ES-I3 (cell line): ENCODE data around the gene SURF2.

Experiments
- H3K36me3 ChIP-seq: 2 replicates; pipeline ENCODE4 v1.6.1; 2013; ENCODE audit warnings: mild to moderate bottlenecking, low read length, control low read depth, moderate library complexity; ENCODE audit not compliant: insufficient read depth
- H3K4me1 ChIP-seq: 2 replicates; pipeline ENCODE4 v1.6.1; 2013; ENCODE audit warnings: mild to moderate bottlenecking, control low read depth, low read length; ENCODE audit not compliant: insufficient read depth
- H3K9ac ChIP-seq: 2 replicates; pipeline ENCODE4 v1.6.1; 2013; ENCODE audit warnings: low read depth, mild to moderate bottlenecking, low read length, moderate library complexity
- H3K9me3 ChIP-seq: 2 replicates; pipeline ENCODE4 v1.6.1; 2013; ENCODE audit warnings: mild to moderate bottlenecking, low read length, moderate library complexity; ENCODE audit not compliant: control insufficient read depth, insufficient read depth

Gene SURF2

GRCh38 chr9:133401588-133401987, 45.2 kb downstream of the SURF2 start:
- Histone ChIP-seq H3K36me3 (peaks cover 6% of the 10 kb centered on the region; the same call in 1 of the 2 replicates), H3K9ac (no peak overlapping the region), H3K9me3 (no peaks in the 10 kb centered on the region), H3K4me1 (no peaks in the 10 kb centered on the region)

- no peak overlapping the region for H3K9ac ChIP-seq
- no peaks in the 10 kb centered on the region for H3K9me3 ChIP-seq
- H3K4me1 ChIP-seq: no peaks in the 10 kb centered on the region
- peaks cover 10% of the 10 kb centered on the region; the same call in 1 of the 2 replicates for H3K36me3 ChIP-seq
Observed at GRCh38 chr9:133402689-133403088, 46.3 kb downstream of the SURF2 start.

GRCh38 chr9:133403766-133404453, 47.6 kb downstream of the SURF2 start:
- no peak overlapping the region for H3K9ac ChIP-seq
- H3K36me3 ChIP-seq: peaks cover 10% of the 10 kb centered on the region; the same call in 1 of the 2 replicates
- no peaks in the 10 kb centered on the region for H3K9me3 ChIP-seq
- no peaks in the 10 kb centered on the region for H3K4me1 ChIP-seq

GRCh38 chr9:133404454-133405002, 48.2 kb downstream of the SURF2 start:
- H3K9me3 ChIP-seq: no peaks in the 10 kb centered on the region
- no peaks in the 10 kb centered on the region for H3K4me1 ChIP-seq
- H3K9ac ChIP-seq: no peak overlapping the region
- peaks cover 10% of the 10 kb centered on the region; the same call in 1 of the 2 replicates for H3K36me3 ChIP-seq

GRCh38 chr9:133405508-133406438, 49.4 kb downstream of the SURF2 start:
- no peaks in the 10 kb centered on the region for H3K4me1 ChIP-seq
- no peaks in the 10 kb centered on the region for H3K9me3 ChIP-seq
- peaks cover 19% of the 10 kb centered on the region; the same call in 1 of the 2 replicates for H3K36me3 ChIP-seq
- H3K9ac ChIP-seq: no peak overlapping the region

GRCh38 chr9:133406480-133407307, 50.3 kb downstream of the SURF2 start:
- Histone ChIP-seq H3K9ac (no peak overlapping the region), H3K4me1 (no peaks in the 10 kb centered on the region), H3K9me3 (no peaks in the 10 kb centered on the region), H3K36me3 (peaks cover 20% of the 10 kb centered on the region; the same call in 1 of the 2 replicates)

GRCh38 chr9:133408042-133408441, 51.7 kb downstream of the SURF2 start:
- H3K36me3 ChIP-seq: peaks cover 20% of the 10 kb centered on the region; the same call in 1 of the 2 replicates
- H3K4me1 ChIP-seq: no peaks in the 10 kb centered on the region

More at GRCh38 chr9:133408042-133408441, 51.7 kb downstream of the SURF2 start:
- Histone ChIP-seq H3K9me3 (no peaks in the 10 kb centered on the region), H3K9ac (no peak overlapping the region)
